HG02943 (cell line): ENCODE data around the gene RPUSD3.
"Not testable (repeated sequence)": the region's sequence is repeated elsewhere in the genome, so short reads cannot be mapped to it uniquely, and the experiment has no call there.

ENCODE experiments used
- ATAC-seq: cut with Tn5 transposase; IDR thresholded peaks from one replicate; pipeline ENCODE4 v1.9.1; 2021; ENCODE audit warnings: mild to moderate bottlenecking, low read depth, moderate library complexity; ENCODE audit not compliant: unreplicated experiment

The RPUSD3 gene

GRCh38 chr3:9866639-9867038 is 22.8 kb upstream of the RPUSD3 start:
- no peak for ATAC-seq

GRCh38 chr3:9865125-9865637 is 21.4 kb upstream of the RPUSD3 start:
- ATAC-seq, result not testable (repeated sequence)

- ATAC-seq, result no peak
Observed at GRCh38 chr3:9864200-9864927, 20.6 kb upstream of the RPUSD3 start.

- ATAC-seq, result no peak
Observed at GRCh38 chr3:9863058-9863772, 19.4 kb upstream of the RPUSD3 start.

- no peak for ATAC-seq
Observed at GRCh38 chr3:9862391-9863057, 18.7 kb upstream of the RPUSD3 start.

- ATAC-seq, result no peak
Observed at GRCh38 chr3:9861626-9862130, 17.9 kb upstream of the RPUSD3 start.

GRCh38 chr3:9861201-9861600 is 17.4 kb upstream of the RPUSD3 start:
- no peak for ATAC-seq

- no peak for ATAC-seq
Observed at GRCh38 chr3:9859530-9860025, 15.8 kb upstream of the RPUSD3 start.

DNA sequence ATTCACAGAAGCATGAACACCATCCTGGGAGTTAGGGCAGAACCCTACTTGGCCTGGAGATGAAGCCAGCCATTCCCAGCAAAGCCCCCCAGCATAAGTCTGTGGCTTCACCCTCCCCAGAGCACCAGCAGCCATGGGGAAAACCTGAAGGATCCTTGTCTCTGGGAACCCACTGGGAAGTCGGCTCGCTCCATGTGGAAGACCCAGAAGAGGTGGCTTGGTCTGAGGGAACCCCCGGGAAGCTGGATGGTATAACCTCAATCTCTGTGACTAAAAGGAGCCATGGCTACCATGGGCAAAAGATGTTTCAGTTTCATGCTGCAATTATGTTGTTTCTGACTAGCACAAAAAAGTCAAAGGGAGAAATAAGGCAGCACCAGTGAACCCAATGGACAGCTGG is 11.8 kb upstream of the RPUSD3 start:
- ATAC-seq, result no peak

DNA sequence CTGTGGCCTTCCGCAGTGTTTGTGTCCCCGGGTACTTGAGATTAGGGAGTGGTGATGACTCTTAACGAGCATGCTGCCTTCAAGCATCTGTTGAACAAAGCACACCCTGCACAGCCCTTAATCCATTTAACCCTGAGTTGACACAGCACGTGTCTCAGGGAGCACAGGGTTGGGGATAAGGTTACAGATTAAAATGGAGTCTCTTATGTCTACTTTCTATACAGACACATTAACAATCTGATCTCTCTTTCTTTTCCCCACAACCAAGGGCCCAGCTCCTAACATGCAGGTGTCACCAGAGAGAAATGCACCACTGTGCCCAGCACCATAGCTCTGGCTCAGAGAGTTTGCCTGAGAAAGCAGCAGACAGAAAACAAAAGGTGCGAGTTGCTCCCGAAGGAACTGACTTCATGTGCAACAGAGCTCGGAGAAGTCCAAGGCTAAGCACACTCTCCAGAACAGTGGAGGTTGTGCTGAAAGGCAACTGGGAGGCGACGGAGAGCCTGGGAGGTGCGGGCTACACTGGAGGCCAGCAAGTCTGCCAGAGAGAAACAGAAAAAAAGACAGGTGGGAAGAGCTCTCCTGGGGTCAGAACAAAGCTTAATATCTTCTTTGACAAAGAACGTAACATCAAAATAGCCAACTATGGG is 10.6 kb upstream of the RPUSD3 start:
- not testable (repeated sequence) for ATAC-seq

- no peak for ATAC-seq
Observed at GRCh38 chr3:9852528-9852927, 8.7 kb upstream of the RPUSD3 start.

GRCh38 chr3:9851926-9852325 is 8.1 kb upstream of the RPUSD3 start:
- ATAC-seq, result not testable (repeated sequence)

DNA sequence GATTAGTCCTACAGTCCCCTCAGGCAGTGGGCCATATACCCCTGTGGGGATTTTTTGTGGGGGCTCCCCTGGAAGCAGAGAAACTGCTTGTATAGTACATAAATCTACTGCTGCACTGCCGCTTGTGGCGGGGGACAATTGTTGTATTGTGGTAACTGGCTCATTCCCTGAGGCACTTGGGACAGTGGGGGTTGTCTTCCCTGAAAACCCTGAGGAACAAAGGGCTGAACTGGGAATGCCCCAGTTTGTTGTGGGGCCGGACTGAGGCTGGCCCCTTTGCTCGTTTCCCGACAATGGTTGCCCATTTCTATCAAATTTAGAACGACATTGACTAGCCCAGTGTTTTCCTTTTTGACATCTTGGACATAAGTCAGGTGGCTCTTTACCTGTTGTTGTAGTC is 7.6 kb upstream of the RPUSD3 start:
- not testable (repeated sequence) for ATAC-seq

- ATAC-seq, result not testable (repeated sequence)
Observed at GRCh38 chr3:9848860-9849259, 5.1 kb upstream of the RPUSD3 start.

DNA sequence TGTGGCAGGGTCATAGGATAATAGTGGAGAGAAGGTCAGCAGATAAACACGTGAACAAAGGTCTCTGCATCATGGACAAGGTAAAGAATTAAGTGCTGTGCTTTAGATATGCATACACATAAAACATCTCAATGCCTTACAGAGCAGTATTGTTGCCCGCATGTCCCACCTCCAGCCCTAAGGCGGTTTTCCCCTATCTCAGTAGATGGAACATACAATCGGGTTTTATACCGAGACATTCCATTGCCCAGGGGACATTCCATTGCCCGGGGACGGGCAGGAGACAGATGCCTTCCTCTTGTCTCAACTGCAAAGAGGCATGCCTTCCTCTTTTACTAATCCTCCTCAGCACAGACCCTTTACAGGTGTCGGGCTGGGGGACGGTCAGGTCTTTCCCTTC is 4.1 kb upstream of the RPUSD3 start:
- not testable (repeated sequence) for ATAC-seq

- ATAC-seq, result no peak
Observed at GRCh38 chr3:9846931-9847488, 3.2 kb upstream of the RPUSD3 start.

GRCh38 chr3:9846231-9846630 is 2.4 kb upstream of the RPUSD3 start:
- no peak for ATAC-seq

DNA sequence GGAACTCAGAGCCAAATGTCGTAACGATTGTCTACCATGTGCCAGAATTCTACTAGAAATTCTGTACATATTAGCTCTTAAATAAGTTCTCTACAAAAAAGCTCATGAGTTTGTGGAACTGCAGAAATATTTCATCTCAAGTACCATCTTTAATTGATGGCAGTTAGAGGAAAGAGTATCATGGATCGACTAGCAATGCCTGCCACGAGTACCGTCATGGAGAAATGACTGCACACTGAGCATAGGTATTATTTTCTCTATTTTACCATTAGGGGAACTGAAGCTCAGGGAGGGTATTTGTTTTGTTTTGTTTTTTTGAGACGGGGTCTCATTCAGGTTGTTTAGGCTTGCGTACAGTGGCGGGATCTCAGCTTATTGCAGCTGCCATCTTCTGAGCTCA is 2.8 kb downstream of the RPUSD3 start:
- no peak for ATAC-seq

DNA sequence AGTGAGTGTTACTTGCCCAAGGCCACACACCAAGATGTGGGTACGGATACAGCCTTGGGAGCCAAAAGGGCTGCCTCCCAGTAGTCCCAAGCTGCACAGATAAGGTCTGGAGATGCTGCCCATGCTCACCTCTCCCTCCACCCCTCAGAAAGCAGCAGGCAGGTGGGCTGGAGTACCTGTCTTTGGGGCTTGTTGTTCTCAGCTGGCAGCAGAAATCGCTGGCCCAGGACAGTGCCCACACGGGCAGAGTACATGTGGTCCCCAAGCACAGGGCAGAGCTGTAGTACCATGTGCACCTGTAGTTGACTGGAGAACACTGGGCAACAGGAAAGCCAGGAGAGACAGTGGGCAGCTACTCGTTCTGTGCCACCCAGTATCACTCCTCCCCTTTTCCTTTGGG is 5.0 kb downstream of the RPUSD3 start:
- ATAC-seq, result no peak
